Ammon's horn (tissue), 1 donor: Measurements from ENCODE around the gene CADPS2.

Experiments
- DNase-seq: peaks from one replicate; pipeline ENCODE4 v3.0.0-alpha.2; 2016; ENCODE audit warnings: low spot score

The CADPS2 gene

DNA sequence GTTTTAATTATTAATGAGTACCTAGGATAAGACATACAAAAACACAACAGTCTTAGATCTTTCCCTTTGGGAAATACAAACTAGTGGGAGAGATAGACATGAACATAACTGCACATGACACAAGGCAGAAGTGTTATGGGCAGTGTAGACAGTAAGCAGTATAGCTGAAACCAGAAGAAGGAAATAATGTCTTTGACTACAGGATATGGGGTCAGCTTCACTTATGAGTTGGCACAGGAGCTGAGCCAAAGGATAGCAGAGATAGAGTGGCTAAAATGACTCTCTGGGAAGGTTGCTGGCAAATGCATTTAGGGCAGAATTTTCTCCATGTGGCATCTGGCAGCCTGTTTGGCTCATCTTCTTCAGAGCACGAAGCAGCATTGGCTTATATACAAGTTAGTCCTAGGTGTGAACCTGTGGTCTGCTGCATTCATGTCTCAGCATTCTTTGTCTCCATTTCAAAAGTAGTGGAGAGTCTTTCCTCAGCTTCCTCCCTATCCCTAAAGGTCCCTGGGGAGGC, 521.4 kb downstream of the CADPS2 start:
- no peak for DNase-seq

DNA sequence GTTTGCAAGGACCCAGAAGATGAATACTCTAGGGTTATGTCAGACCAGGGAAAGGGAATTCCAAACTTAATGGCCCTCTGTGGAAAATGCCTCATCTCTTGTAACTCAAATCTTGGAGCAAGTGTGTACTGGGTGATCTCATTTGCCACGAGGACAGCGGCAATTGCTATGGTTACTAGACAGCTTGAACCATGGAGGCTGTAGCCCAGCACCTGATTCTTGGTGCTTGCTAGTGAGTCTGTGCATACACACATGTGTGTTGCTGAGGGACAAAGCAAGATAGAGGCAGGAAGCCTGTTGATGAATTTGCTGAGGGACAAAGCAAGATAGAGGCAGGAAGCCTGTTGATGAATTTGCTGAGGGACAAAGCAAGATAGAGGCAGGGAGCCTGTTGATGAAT, 523.1 kb downstream of the CADPS2 start:
- no peak for DNase-seq

DNA sequence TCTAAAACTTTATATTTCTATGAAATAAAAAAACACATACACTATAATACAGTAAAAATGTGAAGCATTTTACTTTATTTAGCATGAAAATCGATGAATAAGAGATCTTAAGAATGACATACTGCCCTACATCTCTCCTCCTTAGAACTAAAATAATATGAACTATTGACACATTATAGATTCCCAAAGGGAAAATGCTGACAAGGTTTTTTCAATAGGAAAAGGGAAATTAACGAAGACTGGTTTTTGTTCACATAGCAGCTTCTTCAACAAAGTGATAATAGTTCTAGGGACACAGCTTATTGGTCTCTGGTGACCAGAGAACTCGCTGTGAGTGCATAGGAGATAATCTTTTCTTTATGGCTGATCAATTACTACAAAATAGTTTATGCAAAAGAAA, 523.8 kb downstream of the CADPS2 start:
- DNase-seq, result no peak

GRCh38 chr7:122354656-122355055, 531.6 kb downstream of the CADPS2 start:
- DNase-seq, result no peak

DNA sequence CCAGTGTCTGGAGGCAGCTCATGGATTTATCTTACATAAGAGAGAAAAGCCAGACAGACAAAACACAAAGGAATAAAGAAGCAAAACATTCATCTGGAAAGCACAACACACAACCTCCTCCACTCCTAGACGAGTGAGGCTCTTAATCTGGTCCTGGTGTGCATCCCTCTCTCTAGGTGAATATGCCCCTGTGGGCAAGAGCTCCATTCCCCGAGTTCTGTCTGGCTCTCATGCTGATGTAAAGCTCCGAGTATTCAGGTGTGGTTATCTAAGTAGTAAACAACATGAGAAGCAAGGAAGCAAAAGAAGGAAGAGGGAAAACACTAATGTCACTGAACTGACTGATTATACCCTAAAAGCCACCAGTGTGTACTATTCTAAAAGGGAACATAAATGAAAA, 533.8 kb downstream of the CADPS2 start:
- no peak for DNase-seq

DNA sequence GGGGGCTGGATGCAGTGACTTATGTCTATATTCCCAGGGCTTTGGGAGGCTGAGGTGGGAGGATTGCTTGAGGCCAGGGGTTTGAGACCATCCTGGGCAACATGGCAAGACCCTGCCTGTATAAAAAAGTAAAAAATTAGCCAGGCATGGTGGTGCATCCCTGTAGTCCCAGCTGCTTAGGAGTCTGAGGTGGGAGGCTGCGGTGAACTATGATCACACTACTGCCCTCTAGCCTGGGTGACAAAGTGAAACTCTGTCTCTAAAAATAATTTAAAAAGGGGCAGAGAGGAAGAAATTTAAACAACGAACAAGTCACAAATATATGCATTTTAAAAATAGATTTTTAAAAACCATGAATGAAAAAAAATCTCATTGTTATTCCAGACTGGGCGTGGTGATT, 535.6 kb downstream of the CADPS2 start:
- no peak for DNase-seq

GRCh38 chr7:122344303-122344620, 542.0 kb downstream of the CADPS2 start:
- DNase-seq, result no peak

DNA sequence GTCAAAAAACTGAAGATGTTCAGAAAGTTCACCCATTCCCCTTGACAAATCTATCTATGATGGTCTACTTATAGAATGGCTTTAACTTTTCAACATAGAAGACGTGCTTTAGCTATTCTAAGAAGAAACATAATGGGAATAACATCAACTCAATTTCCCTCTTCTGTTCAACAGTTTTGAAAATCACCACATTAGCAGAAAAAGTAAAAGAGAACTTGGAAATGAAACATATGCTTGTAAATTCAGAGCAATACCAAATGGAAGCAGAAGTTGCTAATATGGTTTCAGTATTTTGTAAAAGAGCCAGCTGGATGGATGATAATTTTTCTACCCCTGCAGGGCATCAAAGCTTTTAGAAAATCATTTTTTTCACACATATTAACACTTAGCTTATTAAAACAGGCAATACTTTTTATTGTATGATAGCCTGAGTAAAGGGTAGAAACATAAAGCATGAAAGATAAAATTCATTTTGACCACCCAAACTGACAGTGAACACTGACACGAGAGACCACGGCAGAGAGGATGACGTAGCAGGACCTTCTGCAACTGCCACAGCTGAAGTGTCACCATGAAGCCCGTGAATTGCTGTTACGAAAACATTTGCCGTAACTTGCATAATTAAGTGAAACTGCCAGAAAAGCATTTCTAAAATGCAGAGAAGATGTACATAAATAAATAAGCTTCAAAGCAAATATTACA, 542.5 kb downstream of the CADPS2 start:
- no peak for DNase-seq

DNA sequence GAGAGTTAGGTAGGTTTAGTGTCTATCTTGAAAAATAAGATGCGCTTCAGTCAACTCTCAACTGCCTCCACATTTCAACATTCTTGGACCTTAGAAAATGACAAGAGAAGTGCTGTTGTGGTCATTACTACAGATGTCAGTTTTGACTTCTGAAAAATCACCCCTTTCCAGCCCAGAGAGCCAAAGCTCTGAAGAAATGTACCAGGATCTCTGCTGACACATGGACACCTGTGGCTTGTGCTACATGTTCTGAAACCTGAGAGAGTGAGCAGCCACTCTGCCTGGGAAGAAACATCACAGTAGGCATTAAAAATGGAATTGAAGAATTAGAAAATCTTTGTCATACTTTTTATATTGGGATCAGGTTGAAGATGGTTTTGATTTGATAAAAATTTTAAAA, 545.8 kb downstream of the CADPS2 start:
- DNase-seq, result no peak

GRCh38 chr7:122339145-122339904, 546.9 kb downstream of the CADPS2 start:
- DNase-seq, result no peak

DNA sequence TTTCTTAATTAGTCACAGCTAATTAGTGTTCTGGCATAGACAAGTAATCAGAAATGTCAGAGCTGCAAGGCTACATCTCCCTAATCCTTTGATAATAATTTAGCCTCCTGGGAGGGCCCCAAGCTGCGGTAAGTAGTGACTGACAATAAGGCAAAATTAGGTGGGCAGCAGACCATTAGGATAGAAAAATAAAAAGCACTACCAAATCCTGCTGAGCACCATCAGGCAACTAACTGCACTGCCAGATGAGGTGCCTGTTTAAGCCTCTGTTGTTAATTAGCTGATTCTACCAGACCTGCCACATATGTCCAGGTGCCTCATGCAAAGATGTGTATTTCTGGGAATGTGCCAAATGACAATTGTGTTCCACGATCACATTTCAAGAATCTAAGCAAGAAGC, 549.2 kb downstream of the CADPS2 start:
- no peak for DNase-seq

DNA sequence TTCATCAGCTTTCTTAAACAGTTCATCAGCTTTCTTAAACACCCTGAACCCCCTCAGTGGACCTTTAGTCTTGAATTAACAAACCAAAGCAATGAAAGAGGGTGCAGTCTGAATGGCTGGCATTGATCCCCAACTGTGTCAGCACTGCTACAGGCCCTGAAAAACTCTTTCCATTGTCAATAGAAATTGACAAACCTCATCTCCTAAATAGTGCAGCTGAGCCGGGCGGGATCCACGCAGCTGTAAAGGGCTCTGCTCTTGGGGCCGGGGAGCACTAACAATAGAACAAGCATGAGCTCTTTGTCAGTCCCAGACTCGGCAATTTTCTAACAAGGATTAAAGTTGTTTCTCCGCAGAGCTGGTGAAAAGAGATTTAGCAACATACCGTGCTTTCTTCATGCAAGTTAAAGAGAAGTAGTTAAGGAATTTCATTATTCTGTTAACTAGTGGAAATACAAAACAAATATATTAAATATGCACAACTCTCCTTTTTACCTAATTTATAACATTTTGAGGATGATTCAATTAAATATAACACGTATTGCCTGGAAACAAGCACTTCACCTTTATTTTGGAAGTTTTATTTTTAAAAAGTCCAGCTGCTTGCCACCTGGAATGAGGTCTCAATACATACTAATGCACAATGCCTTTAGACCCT, 557.0 kb downstream of the CADPS2 start:
- DNase-seq, result peak; percentile 15

DNA sequence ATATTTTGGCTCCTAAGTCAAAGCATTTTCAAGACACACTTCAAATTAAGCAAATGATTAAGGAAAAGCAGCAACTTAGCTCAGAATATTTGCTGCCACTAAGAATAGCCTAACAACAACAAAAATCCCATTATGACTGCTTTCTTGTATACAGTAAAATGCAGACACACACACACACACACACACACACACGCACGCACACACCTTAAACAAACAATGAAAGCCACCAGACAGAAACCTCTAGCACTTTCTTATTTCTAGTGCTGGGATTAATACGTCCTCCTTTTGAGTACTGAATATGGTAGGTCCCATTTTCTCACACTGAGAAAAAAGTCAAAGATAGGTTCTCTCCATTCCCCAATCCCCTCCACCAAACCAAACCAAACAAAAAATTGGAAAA, 558.3 kb downstream of the CADPS2 start:
- no peak for DNase-seq

DNA sequence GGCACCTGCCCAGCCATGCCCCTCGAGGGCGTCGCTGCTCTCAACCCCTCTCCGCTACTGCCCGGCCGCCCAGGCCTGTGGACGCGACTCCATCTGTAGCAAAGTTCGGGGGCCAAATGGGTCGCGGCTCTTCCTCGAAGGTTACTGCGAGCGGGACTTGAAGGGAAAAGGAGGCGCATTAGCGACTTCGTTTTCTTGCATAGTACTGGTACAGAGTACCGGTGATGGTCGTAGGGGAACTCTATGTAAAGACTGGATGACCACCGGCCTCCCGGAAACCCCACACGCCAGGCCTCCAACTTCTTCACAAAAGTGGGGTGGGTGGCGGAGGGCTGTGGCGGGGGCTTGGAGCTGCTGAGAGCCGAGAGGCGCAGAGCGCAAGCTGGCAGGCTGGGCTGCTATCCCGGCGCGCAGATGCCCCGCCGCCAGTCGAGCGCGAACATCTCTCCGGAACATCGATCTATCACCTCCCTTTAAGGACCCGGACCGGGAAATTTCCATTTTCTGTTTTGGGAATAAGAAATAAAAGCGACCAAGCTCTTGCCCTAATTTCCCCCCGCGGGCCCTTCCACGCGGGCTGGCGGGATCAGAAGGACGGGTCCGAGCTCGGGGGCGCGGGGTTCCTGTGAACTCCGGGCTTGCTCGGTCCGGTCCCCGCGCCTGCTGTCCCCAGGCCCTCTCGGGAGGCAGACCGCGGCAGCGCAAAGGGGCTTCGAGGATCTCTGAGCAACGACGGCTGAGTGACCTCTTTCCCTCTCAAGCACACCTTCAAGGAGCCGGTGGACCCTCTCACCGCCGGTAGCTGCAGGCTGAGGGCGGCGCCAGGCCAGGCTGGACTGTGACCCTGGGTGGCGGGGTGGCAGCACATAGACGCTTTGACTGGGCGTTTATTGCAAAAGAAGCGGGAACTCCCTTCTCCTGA, 569.5 kb downstream of the CADPS2 start:
- no peak for DNase-seq

DNA sequence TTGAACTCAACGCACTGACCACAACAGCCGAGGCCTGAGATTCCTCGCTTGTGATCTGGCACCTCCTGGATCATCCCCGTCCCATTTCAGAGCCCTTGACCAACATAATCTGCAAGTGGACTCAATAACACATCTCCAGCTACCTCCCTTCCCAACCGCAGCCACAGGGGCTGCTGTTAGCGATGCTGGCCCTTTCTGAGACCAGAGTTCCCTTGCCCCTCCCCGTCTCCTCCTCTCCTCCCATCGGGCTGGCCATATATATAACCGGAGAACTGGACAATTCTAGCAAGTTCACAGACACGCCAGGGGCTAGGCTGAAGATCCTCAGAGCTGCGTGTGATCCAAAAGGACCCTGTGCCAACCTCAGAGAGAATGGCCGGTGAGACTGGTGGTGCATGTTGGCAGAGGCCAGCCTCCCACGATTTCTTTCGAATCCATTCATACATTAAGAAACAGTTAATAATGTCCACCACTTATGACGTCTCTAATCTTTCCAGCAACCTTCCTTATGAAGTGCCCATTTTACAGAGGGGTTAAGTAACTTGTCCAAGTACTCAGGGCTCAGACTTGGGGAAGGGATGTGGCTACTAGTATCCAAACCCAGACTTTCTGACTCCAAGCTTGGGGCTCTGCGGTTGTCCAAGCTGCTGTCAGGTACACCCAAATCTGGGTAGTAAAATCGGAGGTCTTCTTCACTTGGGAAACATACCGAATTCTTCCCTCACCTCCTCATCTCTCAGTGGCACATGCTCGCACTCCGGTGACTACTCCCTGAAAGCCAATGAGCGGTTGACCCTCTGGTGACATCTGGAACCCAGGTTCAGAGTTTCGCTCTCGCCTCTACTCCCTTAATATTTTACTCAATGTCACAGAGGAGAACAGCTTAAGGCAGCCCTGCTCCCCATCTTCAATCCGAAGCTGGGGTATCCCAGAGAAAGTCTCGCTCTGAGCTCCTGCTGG, 570.5 kb downstream of the CADPS2 start:
- DNase-seq, result no peak

DNA sequence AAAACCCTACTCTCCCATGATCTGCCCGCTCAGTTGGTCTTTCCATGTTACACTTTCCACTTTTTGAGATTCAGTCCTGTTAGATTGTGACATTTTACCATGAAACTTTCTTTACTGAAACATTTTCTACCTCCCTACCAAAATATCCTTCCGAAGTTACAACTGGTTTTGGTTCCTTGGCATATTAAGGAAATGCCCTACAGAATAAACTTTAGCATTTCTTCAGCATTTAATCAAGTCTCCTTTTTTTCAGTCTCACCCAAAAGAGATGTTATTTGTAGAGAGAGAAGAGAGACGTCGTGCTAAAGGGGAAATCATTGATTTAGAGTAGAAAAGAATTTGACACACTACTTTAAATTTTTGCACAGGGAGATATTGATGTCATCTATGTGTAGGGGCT, 572.0 kb downstream of the CADPS2 start:
- no peak for DNase-seq

- no peak for DNase-seq
These were observed 573.5 kb downstream of the CADPS2 start for GRCh38 chr7:122312789-122313188.

- DNase-seq, result no peak
These were observed 574.4 kb downstream of the CADPS2 start for GRCh38 chr7:122311734-122312450.

- DNase-seq, result no peak
These were observed 575.1 kb downstream of the CADPS2 start for GRCh38 chr7:122311050-122311700.
